Neural cell (in vitro differentiated cells): Measurements from ENCODE around the gene ADK. TPM values are rescaled to one million over a fixed set of nuclear protein-coding genes. Genes with fewer than 3 reads are reported as not detected.
"Not testable (repeated sequence)": the region's sequence is repeated elsewhere in the genome, so short reads cannot be mapped to it uniquely, and the experiment has no call there.

Experiments used
- H2AFZ ChIP-seq: fragments of 200-600, 300-800 bp; sonication (generic), shearing (Covaris generic); 2 replicates; pipeline ENCODE4 v1.6.0; 2014; ENCODE audit warnings: low read depth, mild to moderate bottlenecking, antibody characterized with exemption, low read length, moderate library complexity
- H3F3A ChIP-seq: fragments of 200-600 bp; shearing (Covaris generic); 2 replicates; pipeline ENCODE4 v1.6.1; 2016; ENCODE audit warnings: mild to moderate bottlenecking, moderate library complexity, mixed read lengths, antibody characterized with exemption, low read length; ENCODE audit not compliant: insufficient read depth, poor library complexity, severe bottlenecking
- H3K27ac ChIP-seq: fragments of 200-600, 300-800 bp; sonication (generic), shearing (Covaris generic); 2 replicates; pipeline ENCODE4 v1.5.1; 2014; ENCODE audit warnings: mild to moderate bottlenecking, low read length, moderate library complexity
- H3K27me3 ChIP-seq: fragments of 300-800, 200-600 bp; sonication (generic), shearing (Covaris generic); 2 replicates; pipeline ENCODE4 v1.6.0; 2014; ENCODE audit warnings: mild to moderate bottlenecking, low read depth, low read length, moderate library complexity; ENCODE audit not compliant: insufficient read depth
- H3K36me3 ChIP-seq: fragments of 300-800, 200-600 bp; sonication (generic), shearing (Covaris generic); 2 replicates; pipeline ENCODE4 v1.5.1; 2014; ENCODE audit warnings: mild to moderate bottlenecking, antibody characterized with exemption, low read length, moderate library complexity; ENCODE audit not compliant: insufficient read depth
- H3K4me2 ChIP-seq: fragments of 300-800, 200-600 bp; sonication (generic), shearing (Covaris generic); 2 replicates; pipeline ENCODE4 v1.6.0; 2014; ENCODE audit warnings: mild to moderate bottlenecking, low read length
- H3K4me3 ChIP-seq: fragments of 300-800, 200-600 bp; sonication (generic), shearing (Covaris generic); 2 replicates; pipeline ENCODE4 v1.5.1; 2014; ENCODE audit warnings: mild to moderate bottlenecking, low read length, moderate library complexity
- H3K79me2 ChIP-seq: fragments of 200-600 bp; shearing (Covaris generic); replicated peaks from 2 replicates; pipeline ENCODE4 v1.6.0; 2014; ENCODE audit warnings: mild to moderate bottlenecking, low read length, moderate library complexity; ENCODE audit not compliant: insufficient read depth
- H3K9ac ChIP-seq: fragments of 300-800, 200-600 bp; sonication (generic), shearing (Covaris generic); 2 replicates; pipeline ENCODE4 v1.6.1; 2016; ENCODE audit warnings: mild to moderate bottlenecking, low read length, mixed read lengths
- H3K9me2 ChIP-seq: fragments of 200-600 bp; shearing (Covaris generic); 2 replicates; pipeline ENCODE4 v1.6.1; 2016; ENCODE audit warnings: mild to moderate bottlenecking, low read length, mixed read lengths; ENCODE audit not compliant: insufficient read depth
- H3K9me3 ChIP-seq: fragments of 200-600, 300-800 bp; sonication (generic), shearing (Covaris generic); 2 replicates; pipeline ENCODE4 v1.6.1; 2016; ENCODE audit warnings: mild to moderate bottlenecking, mixed run types, low read length, moderate library complexity, mixed read lengths
- H4K20me1 ChIP-seq: fragments of 200-600 bp; shearing (Covaris generic); 2 replicates; pipeline ENCODE4 v1.6.1; 2016; ENCODE audit warnings: mild to moderate bottlenecking, mixed run types; ENCODE audit not compliant: insufficient read depth
- EP300 ChIP-seq: fragments of 450-650 bp; conservative IDR thresholded peaks from 2 replicates; pipeline ENCODE4 v1.6.1; 2014; ENCODE audit warnings: antibody characterized with exemption, mild to moderate bottlenecking, moderate library complexity; ENCODE audit not compliant: poor library complexity, severe bottlenecking
- EZH2 ChIP-seq: fragments of 200-600, 300-800 bp; shearing (Covaris generic), sonication (generic); IDR thresholded peaks from 2 replicates; pipeline ENCODE4 v1.6.1; 2014; ENCODE audit warnings: antibody characterized with exemption, low read length, borderline replicate concordance, mild to moderate bottlenecking; ENCODE audit not compliant: insufficient read depth, poor library complexity, severe bottlenecking
- MXI1 ChIP-seq: fragments of 450-650 bp; conservative IDR thresholded peaks from 2 replicates; pipeline ENCODE4 v1.6.1; 2014; ENCODE audit warnings: antibody characterized with exemption, mild to moderate bottlenecking; ENCODE audit not compliant: poor library complexity, severe bottlenecking
- POLR2AphosphoS5 ChIP-seq: IDR thresholded peaks from 2 replicates; pipeline ENCODE4 v1.6.1; 2012
- RAD21 ChIP-seq: fragments of 450-650 bp; conservative IDR thresholded peaks from 2 replicates; pipeline ENCODE4 v1.6.1; 2014; ENCODE audit warnings: antibody characterized with exemption, mild to moderate bottlenecking, moderate library complexity
- SMC3 ChIP-seq: fragments of 450-650 bp; conservative IDR thresholded peaks from 2 replicates; pipeline ENCODE4 v1.6.1; 2014; ENCODE audit warnings: antibody characterized with exemption, mild to moderate bottlenecking, moderate library complexity; ENCODE audit not compliant: poor library complexity
- TAF1 ChIP-seq: IDR thresholded peaks from 2 replicates; pipeline ENCODE4 v1.6.1; 2012; ENCODE audit warnings: low read depth
- polyA plus RNA-seq: library from polyadenylated mRNA; depleted of rRNA; stranded (reverse); fragments of >200 nt; gene quantifications from 2 replicates; pipeline ENCODE4 v1.2.3, GENCODE V29; 2014
- TF ChIP-seq, protein P1 (sequence below): IDR thresholded peaks from 2 replicates; pipeline ENCODE4 v1.6.1; 2012; ENCODE audit warnings: borderline replicate concordance
- TF ChIP-seq, protein P2 (sequence below): fragments of 450-650 bp; IDR thresholded peaks from 2 replicates; pipeline ENCODE4 v1.5.1; 2014; ENCODE audit warnings: antibody characterized with exemption, mild to moderate bottlenecking, moderate library complexity; ENCODE audit not compliant: poor library complexity, severe bottlenecking

The ADK gene
- polyA plus RNA-seq, 1 donor from 2014 or later = 19.5 TPM

GRCh38 chr10:74573497-74573896 is 422.5 kb downstream of the ADK start:
- not testable (repeated sequence) for H3K79me2 ChIP-seq, H3K9ac ChIP-seq, H3K36me3 ChIP-seq, H3K4me2 ChIP-seq, H3K9me2 ChIP-seq, H3K4me3 ChIP-seq, H3F3A ChIP-seq, H3K27me3 ChIP-seq, H3K9me3 ChIP-seq, H3K27ac ChIP-seq, H2AFZ ChIP-seq, H4K20me1 ChIP-seq

GRCh38 chr10:74575191-74575720 is 424.2 kb downstream of the ADK start:
- H3F3A ChIP-seq = no peaks in the 10 kb centered on the region
- no peak overlapping the region for H2AFZ ChIP-seq
- no peak for TF ChIP-seq EP300
- TF ChIP-seq, protein P1, sequence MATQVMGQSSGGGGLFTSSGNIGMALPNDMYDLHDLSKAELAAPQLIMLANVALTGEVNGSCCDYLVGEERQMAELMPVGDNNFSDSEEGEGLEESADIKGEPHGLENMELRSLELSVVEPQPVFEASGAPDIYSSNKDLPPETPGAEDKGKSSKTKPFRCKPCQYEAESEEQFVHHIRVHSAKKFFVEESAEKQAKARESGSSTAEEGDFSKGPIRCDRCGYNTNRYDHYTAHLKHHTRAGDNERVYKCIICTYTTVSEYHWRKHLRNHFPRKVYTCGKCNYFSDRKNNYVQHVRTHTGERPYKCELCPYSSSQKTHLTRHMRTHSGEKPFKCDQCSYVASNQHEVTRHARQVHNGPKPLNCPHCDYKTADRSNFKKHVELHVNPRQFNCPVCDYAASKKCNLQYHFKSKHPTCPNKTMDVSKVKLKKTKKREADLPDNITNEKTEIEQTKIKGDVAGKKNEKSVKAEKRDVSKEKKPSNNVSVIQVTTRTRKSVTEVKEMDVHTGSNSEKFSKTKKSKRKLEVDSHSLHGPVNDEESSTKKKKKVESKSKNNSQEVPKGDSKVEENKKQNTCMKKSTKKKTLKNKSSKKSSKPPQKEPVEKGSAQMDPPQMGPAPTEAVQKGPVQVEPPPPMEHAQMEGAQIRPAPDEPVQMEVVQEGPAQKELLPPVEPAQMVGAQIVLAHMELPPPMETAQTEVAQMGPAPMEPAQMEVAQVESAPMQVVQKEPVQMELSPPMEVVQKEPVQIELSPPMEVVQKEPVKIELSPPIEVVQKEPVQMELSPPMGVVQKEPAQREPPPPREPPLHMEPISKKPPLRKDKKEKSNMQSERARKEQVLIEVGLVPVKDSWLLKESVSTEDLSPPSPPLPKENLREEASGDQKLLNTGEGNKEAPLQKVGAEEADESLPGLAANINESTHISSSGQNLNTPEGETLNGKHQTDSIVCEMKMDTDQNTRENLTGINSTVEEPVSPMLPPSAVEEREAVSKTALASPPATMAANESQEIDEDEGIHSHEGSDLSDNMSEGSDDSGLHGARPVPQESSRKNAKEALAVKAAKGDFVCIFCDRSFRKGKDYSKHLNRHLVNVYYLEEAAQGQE = no peak
- TF ChIP-seq POLR2AphosphoS5 = no peak
- no peak for TF ChIP-seq SMC3
- no peak for TF ChIP-seq RAD21
- TF ChIP-seq, protein P2, sequence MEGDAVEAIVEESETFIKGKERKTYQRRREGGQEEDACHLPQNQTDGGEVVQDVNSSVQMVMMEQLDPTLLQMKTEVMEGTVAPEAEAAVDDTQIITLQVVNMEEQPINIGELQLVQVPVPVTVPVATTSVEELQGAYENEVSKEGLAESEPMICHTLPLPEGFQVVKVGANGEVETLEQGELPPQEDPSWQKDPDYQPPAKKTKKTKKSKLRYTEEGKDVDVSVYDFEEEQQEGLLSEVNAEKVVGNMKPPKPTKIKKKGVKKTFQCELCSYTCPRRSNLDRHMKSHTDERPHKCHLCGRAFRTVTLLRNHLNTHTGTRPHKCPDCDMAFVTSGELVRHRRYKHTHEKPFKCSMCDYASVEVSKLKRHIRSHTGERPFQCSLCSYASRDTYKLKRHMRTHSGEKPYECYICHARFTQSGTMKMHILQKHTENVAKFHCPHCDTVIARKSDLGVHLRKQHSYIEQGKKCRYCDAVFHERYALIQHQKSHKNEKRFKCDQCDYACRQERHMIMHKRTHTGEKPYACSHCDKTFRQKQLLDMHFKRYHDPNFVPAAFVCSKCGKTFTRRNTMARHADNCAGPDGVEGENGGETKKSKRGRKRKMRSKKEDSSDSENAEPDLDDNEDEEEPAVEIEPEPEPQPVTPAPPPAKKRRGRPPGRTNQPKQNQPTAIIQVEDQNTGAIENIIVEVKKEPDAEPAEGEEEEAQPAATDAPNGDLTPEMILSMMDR = no peak
- no peak for TF ChIP-seq TAF1
- no peak for TF ChIP-seq EZH2
- no peak for TF ChIP-seq MXI1
- no peaks in the 10 kb centered on the region for H3K27me3 ChIP-seq
- H3K27ac ChIP-seq = no peak overlapping the region
- H3K79me2 ChIP-seq = no peaks in the 10 kb centered on the region
- no peaks in the 10 kb centered on the region for H3K9me3 ChIP-seq
- no peak overlapping the region for H3K4me2 ChIP-seq
- no peak overlapping the region for H3K4me3 ChIP-seq
- no peaks in the 10 kb centered on the region for H3K36me3 ChIP-seq
- no peak overlapping the region for H3K9ac ChIP-seq
- no peaks in the 10 kb centered on the region for H4K20me1 ChIP-seq
- H3K9me2 ChIP-seq = no peaks in the 10 kb centered on the region

GRCh38 chr10:74575912-74576311 is 424.9 kb downstream of the ADK start:
- no peaks in the 10 kb centered on the region for H3K79me2 ChIP-seq
- no peaks in the 10 kb centered on the region for H3K9me2 ChIP-seq
- H4K20me1 ChIP-seq = no peaks in the 10 kb centered on the region
- no peak overlapping the region for H3K4me2 ChIP-seq
- no peaks in the 10 kb centered on the region for H3K9me3 ChIP-seq
- no peaks in the 10 kb centered on the region for H3K27me3 ChIP-seq
- H3F3A ChIP-seq = no peaks in the 10 kb centered on the region
- no peaks in the 10 kb centered on the region for H3K36me3 ChIP-seq
- no peak overlapping the region for H2AFZ ChIP-seq
- H3K27ac ChIP-seq = no peak overlapping the region
- H3K4me3 ChIP-seq = no peak overlapping the region
- TF ChIP-seq TAF1 (no peak), EP300 (no peak), MXI1 (no peak), EZH2 (no peak), POLR2AphosphoS5 (no peak), SMC3 (no peak), RAD21 (no peak)
- TF ChIP-seq, protein P1 = no peak
- TF ChIP-seq, protein P2 = no peak
- no peak overlapping the region for H3K9ac ChIP-seq
